ENCODE data around the gene RNF13.
A peak's percentile ranks its signal among the peaks of the same experiment; 100 is the strongest.

The RNF13 gene

GRCh38 chr3:149812606-149813366 lies at the start of gene RNF13:
Gene RNF13 (plus strand): TSS chr3:149813215. CDS start chr3:149846027, 32,812 bp downstream.
- peak; percentile 93 to 96 for DNase-seq

- no peak for DNase-seq
Observed at GRCh38 chr3:149763565-149764195, 49.3 kb upstream of the RNF13 start.

- DNase-seq, result no peak
Observed at GRCh38 chr3:149764302-149764701, 48.7 kb upstream of the RNF13 start.

- DNase-seq, result no peak
Observed at GRCh38 chr3:149765762-149766334, 47.2 kb upstream of the RNF13 start.

GRCh38 chr3:149767720-149768119 lies 45.3 kb upstream of the RNF13 start:
- no peak for DNase-seq

GRCh38 chr3:149768704-149769103 lies 44.3 kb upstream of the RNF13 start:
- no peak for DNase-seq

GRCh38 chr3:149770246-149770645 lies 42.8 kb upstream of the RNF13 start:
- no peak for DNase-seq

GRCh38 chr3:149771652-149772271 lies 41.3 kb upstream of the RNF13 start:
- DNase-seq, result peak; percentile 26 to 57

- DNase-seq, result no peak
Observed at GRCh38 chr3:149772861-149773260, 40.2 kb upstream of the RNF13 start.

- no peak for DNase-seq
Observed at GRCh38 chr3:149776170-149776569, 36.8 kb upstream of the RNF13 start.

- DNase-seq, result no peak
Observed at GRCh38 chr3:149777414-149778214, 35.4 kb upstream of the RNF13 start.

- no peak for DNase-seq
Observed at GRCh38 chr3:149781211-149781610, 31.8 kb upstream of the RNF13 start.

- DNase-seq, result no peak
Observed at GRCh38 chr3:149781741-149782140, 31.3 kb upstream of the RNF13 start.

GRCh38 chr3:149783576-149783975 lies 29.4 kb upstream of the RNF13 start:
- no peak for DNase-seq

- no peak for DNase-seq
Observed at GRCh38 chr3:149784064-149784704, 28.8 kb upstream of the RNF13 start.

- no peak for DNase-seq
Observed at GRCh38 chr3:149790268-149790667, 22.7 kb upstream of the RNF13 start.

GRCh38 chr3:149790698-149791097 lies 22.3 kb upstream of the RNF13 start:
- DNase-seq, result no peak

- DNase-seq, result no peak
Observed at GRCh38 chr3:149792452-149793270, 20.4 kb upstream of the RNF13 start, which contains the start of gene ANKUB1. Gene ANKUB1 (minus strand): TSS chr3:149792554. CDS start chr3:149792366, 188 bp downstream.

GRCh38 chr3:149796026-149796425 lies 17.0 kb upstream of the RNF13 start:
- no peak for DNase-seq

- DNase-seq, result no peak
Observed at GRCh38 chr3:149800693-149801092, 12.3 kb upstream of the RNF13 start.

- no peak for DNase-seq
Observed at GRCh38 chr3:149801195-149801594, 11.8 kb upstream of the RNF13 start.

Data from activated CD4-positive, alpha-beta T cell treated with anti-CD3 and anti-CD28 coated beads, Interleukin-2, amount 50 U/mL, for 48 hours (primary cell).